Skeletal muscle satellite cell (primary cell): ENCODE data around the gene ANKRD16.
"Not testable (repeated sequence)": the region's sequence is repeated elsewhere in the genome, so short reads cannot be mapped to it uniquely, and the experiment has no call there.

Source experiments
- H3K27me3 ChIP-seq: 2 replicates; pipeline ENCODE4 v1.7.0; 2013; ENCODE audit warnings: low read length; ENCODE audit not compliant: control insufficient read depth, insufficient read depth
- H3K36me3 ChIP-seq: 2 replicates; pipeline ENCODE4 v1.7.0; 2013; ENCODE audit warnings: mild to moderate bottlenecking, control low read depth, low read length; ENCODE audit not compliant: insufficient read depth
- H3K4me1 ChIP-seq: 2 replicates; pipeline ENCODE4 v1.7.0; 2013; ENCODE audit warnings: low read length; ENCODE audit not compliant: control insufficient read depth, insufficient read depth
- H3K4me2 ChIP-seq: 2 replicates; pipeline ENCODE4 v1.7.0; 2013; ENCODE audit warnings: mild to moderate bottlenecking, low read length
- H3K4me3 ChIP-seq: 2 replicates; pipeline ENCODE4 v1.7.0; 2013; ENCODE audit warnings: low read length
- H3K9ac ChIP-seq: 2 replicates; pipeline ENCODE4 v1.7.0; 2013; ENCODE audit warnings: mild to moderate bottlenecking, low read depth, low read length, moderate library complexity
- H3K9me3 ChIP-seq: replicated peaks from 2 replicates; pipeline ENCODE4 v1.7.0; 2013; ENCODE audit warnings: mild to moderate bottlenecking, control low read depth, low read length

The ANKRD16 gene

DNA sequence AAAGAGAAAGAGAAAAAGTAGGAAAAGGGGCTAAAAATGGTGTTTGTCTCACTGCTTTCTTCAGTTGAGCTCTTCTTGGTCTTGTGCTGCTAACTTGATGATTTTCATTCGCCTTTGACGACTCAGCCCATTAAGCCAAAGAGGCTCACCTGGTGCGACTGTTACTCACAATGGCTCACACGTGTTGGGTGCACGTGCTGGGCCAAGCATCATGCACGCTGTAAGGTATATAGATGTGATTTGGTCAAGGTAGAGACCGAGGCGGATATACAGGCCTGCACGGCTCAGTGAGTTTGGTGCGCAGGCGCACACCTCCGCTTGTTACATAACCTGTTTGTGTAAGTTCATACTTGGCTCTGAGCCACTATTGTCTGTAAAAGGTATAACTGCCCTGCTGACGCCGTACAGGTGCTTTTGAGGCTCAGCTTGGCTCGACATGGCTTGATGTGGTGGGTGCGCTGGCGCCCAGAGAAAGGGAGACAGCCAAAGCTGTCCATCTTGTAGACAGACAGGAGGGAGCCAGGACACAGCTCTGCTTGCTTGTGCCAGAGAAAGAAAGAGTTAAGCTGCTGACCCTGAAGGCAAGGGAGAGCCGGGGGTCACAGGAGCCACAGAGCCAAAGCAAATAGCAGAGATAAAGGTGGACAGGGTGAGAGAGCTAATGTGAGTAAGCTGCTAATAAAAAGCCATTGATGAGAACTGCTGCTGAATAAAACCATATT lies 33.6 kb downstream of the ANKRD16 start:
- Histone ChIP-seq H3K4me1 (peaks cover 3% of the 10 kb centered on the region), H3K9ac (no peak overlapping the region), H3K9me3 (no peaks in the 10 kb centered on the region), H3K36me3 (no peaks in the 10 kb centered on the region), H3K4me3 (no peak overlapping the region), H3K27me3 (peaks cover 5% of the 10 kb centered on the region), H3K4me2 (no peak overlapping the region)

DNA sequence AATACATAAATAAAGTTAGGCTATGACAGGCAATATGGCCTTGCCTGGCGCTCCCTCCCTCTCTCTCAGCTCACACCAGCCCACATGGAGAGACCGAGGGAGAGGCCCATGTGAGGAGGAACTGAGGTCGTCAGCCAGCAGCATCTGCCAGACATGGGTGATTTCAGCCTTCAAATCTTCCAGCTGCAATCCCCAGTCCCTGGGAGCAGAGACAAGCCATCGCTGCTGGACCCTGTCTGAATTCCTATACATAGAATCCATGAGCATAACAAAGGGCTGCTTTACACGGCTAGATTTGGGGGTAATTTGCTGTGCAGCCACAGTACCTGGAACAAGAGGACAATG lies 35.6 kb downstream of the ANKRD16 start:
- Histone ChIP-seq H3K9ac (no peak overlapping the region), H3K4me3 (no peak overlapping the region), H3K4me1 (no peaks in the 10 kb centered on the region), H3K4me2 (no peak overlapping the region), H3K36me3 (no peaks in the 10 kb centered on the region), H3K9me3 (no peaks in the 10 kb centered on the region), H3K27me3 (peaks cover 7% of the 10 kb centered on the region)

DNA sequence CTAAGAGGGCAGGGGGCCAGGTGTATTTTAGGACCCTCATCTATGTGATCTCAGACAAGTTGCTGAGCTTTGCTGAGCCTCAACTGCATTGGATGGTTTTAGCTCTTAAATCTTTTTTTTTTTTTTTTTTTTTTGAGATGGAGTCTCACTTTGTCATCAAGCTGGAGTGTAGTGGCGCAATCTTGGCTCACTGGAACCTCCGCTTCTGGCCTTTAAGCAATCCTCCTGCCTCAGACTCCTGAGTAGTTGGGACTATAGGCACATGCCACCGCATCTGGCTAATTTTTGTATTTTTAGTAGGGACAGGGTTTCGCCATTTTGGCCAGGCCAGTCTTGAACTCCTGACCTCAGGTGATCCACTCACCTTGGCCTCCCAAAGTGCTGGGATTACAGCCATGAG lies 43.0 kb downstream of the ANKRD16 start:
- H3K4me1 ChIP-seq, H3K4me2 ChIP-seq, H3K9ac ChIP-seq, H3K9me3 ChIP-seq, H3K36me3 ChIP-seq, H3K4me3 ChIP-seq, H3K27me3 ChIP-seq: not testable (repeated sequence)

DNA sequence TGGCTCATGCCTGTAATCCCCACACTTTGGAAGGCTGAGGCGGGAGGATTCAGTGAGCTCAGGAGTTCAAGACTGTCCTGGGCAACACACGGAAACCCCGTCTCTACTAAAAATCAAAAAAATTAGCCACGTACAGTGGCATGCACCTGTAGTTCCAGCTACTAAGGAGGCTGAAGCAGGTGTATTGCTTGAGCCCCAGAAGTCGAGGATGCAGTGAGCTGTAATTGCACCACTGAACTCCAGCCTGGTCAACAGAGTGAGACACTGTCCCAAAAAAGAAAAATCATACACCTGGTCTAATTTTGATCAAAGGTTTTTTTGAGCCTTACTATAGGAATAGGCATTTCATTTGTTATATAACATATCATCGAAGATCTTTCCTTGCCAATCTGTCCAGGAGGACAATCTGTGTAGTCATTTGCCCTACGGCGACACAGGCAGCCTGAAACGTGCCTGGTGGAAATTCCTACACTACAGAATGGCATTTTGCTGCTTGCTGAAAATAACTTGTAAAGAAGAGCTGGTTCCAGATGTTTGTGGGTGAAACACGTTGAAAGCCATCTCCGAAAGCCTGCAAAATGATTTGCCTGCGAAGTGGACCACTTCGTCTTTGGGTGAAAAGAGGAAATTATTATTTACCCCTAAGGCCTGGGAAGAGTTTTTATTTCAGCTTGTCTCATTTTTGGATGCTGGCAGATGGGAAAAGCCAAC lies 45.2 kb downstream of the ANKRD16 start:
- Histone ChIP-seq H3K36me3 (no peaks in the 10 kb centered on the region), H3K27me3 (peaks cover 6% of the 10 kb centered on the region), H3K4me3 (no peak overlapping the region), H3K4me1 (peaks cover 7% of the 10 kb centered on the region), H3K4me2 (no peak overlapping the region), H3K9me3 (no peaks in the 10 kb centered on the region), H3K9ac (no peak overlapping the region)

DNA sequence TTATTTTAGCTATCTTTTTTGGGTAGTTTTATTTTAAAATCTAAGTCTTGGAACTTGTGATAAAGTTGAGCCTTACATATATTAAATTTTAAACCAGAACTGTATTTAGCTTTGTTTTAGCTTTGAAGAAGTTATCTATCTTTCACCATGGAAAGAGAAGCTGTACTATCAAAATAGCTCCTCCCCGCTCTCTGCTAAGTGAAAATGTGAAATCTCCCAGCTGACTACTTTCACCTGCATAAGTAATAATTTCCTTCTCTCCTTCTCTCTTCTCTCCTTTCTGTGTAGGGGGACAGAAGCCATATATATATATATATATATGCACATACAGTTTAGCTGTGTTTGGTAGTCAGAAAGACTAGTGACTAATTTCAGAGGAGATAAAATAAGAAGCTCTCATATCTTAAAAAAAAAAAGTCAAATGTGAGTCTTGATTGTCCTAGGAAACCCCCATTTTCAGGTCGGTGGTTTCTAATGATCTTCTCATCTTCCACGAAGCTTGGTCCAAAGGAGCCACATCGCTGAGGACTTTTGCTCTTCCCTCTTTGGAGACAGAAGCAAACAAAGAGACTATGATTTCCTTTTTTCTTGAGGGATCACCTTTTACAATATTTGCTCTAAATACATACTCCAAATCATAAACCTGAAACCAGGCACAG lies 45.9 kb downstream of the ANKRD16 start:
- Histone ChIP-seq H3K4me3 (no peak overlapping the region), H3K4me1 (peaks cover 7% of the 10 kb centered on the region), H3K9ac (no peak overlapping the region), H3K36me3 (no peaks in the 10 kb centered on the region), H3K4me2 (no peak overlapping the region), H3K27me3 (peaks cover 3% of the 10 kb centered on the region), H3K9me3 (no peaks in the 10 kb centered on the region)

DNA sequence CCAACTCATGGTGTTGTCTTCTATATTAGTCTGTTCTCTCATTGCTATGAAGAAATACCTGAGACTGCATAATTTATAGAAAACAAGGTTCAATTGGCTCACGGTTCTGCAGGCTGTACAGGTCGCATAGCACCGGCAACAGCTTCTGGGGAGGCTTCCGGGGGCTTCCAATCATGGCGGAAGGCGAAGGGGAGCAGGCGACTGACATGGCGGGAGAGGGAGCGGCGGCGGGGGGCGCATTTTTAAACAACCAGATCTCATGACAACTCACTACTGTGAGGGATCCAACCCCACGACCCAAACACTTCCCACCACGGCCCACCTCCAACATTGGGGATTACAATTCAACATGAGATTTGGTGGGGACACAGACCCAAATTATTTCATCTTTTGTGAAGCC lies 47.7 kb downstream of the ANKRD16 start:
- peaks cover 7% of the 10 kb centered on the region for H3K4me1 ChIP-seq
- no peak overlapping the region for H3K4me2 ChIP-seq
- H3K36me3 ChIP-seq, result no peaks in the 10 kb centered on the region
- H3K9me3 ChIP-seq, result no peaks in the 10 kb centered on the region
- H3K27me3 ChIP-seq, result peaks cover 3% of the 10 kb centered on the region
- no peak overlapping the region for H3K9ac ChIP-seq
- H3K4me3 ChIP-seq, result no peak overlapping the region

DNA sequence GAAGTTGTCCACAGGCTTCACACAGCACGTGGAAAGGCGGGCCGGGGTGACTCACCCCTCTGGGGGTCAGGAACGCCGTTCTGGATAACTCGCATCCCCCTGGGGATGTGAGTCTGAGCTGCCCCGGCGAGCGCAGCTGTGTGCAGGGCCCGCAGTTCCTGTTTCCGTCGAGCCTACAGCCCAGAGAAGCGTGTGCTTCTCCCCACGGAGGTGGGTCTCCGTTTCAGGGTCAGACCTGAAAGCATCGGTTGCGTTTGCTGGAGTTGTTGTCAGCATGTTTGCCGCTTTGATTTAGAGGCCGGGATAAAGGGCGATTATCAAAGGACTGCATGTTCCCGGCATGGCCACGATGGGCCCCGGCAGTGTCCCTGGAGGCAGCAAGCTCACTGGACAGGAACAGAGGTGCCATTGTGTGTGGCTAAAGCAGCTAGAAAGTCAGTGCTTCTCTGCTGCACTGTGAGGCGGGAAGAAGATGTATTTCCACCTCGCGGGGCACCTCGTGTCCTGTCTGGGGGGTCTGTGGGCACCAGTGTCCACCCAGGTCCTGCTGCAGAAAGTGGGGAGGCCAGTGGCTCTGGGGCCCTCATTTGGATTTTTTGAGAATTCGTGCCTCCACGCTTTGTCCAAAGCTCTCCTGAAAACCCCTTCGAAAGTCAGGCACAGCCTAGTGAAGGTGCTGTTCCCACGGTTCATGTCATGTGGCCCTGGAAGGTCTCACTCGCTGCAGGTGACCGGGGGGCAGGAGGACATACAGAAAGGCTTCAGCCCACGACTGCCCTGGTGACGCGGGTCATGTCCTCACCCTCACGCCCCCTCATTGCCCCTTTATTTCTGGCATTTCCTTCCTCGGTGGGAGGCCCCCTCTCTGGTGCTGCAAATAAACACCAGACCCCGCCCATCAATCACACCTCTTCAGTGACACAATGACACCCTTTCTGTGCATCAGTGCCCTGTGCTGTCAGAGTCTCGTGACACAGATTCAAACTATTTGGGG lies 49.1 kb downstream of the ANKRD16 start:
- H3K4me3 ChIP-seq, result no peak overlapping the region
- H3K4me2 ChIP-seq, result peak overlapping the region; percentile 61
- H3K4me1 ChIP-seq, result peaks cover 7% of the 10 kb centered on the region
- no peaks in the 10 kb centered on the region for H3K9me3 ChIP-seq
- H3K36me3 ChIP-seq, result no peaks in the 10 kb centered on the region
- no peak overlapping the region for H3K9ac ChIP-seq
- H3K27me3 ChIP-seq, result peaks cover 3% of the 10 kb centered on the region

DNA sequence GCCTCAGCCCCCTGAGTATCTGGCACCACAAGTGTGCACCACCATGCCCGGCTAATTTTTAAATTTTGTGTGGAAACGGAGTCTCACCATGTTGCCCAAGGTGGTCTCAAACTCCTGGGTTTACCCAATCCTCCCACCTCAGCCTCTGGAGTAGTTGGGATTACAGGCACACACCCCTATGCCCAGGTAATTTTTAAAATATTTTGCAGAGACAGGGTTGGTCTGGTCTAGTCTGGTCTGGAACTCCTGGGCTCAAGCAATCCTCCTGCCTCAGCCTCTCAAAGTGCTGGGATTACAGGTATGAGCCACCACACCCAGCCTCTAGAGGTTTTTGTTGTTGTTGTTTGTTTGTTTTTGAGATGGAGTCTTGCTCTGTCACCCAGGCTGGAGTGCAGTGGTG lies 53.5 kb downstream of the ANKRD16 start:
- not testable (repeated sequence) for H3K4me3 ChIP-seq, H3K27me3 ChIP-seq, H3K4me2 ChIP-seq, H3K9me3 ChIP-seq, H3K36me3 ChIP-seq, H3K9ac ChIP-seq, H3K4me1 ChIP-seq

DNA sequence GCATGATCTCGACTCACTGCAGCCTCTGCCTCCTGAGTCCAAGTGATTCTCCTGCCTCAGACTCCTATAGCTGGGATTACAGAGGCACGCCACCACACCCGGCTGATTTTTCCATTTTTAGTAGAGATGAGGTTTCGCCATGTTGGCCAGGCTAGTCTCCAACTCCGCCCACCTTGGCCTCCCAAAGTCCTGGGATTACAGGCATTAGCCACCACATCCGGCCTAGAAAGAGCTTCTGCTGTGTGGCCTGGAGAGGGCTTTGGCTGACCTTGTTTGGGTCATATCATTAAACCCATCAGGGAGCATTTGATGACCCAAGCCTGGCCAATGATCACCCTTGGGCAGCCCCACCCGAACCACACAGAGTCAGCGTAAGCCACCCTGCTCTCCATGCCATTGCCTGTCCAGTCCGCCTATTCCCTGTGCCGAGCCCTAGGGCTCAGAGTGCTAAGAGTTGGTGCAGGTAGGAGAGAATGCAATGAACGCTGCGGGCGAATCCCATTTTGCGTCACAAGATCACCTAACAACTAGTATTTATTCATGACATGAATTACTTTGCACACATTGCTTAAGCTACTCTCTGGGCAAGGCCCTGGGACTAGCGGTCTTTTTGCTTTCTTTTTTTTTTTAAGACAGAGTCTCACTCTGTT lies 54.1 kb downstream of the ANKRD16 start:
- Histone ChIP-seq H3K4me2 (no peak overlapping the region), H3K9me3 (no peaks in the 10 kb centered on the region), H3K4me3 (no peak overlapping the region), H3K9ac (no peak overlapping the region), H3K27me3 (no peaks in the 10 kb centered on the region), H3K36me3 (no peaks in the 10 kb centered on the region), H3K4me1 (peaks cover 7% of the 10 kb centered on the region)

DNA sequence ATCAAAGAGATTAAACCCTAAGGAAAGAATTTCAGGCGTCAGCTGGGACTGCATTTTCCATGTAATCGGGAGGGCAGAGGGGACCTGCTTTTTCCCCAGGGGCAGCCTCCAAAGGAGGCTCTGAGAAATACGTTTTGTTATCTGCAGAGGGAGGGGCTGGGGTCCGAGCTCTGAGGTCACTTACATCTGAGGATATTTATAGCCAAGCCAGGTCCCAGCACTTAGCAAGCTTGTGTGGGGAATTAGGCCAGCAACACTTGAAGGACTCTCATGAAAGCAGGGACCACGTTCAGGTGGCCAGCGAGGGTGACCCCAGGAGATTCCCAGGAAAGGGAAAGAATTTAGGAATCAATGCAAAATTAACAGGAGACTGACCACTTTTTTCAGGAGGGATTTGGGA lies 55.9 kb downstream of the ANKRD16 start:
- Histone ChIP-seq H3K4me1 (no peaks in the 10 kb centered on the region), H3K4me3 (no peak overlapping the region), H3K4me2 (no peak overlapping the region), H3K36me3 (no peaks in the 10 kb centered on the region), H3K9ac (no peak overlapping the region), H3K9me3 (no peaks in the 10 kb centered on the region), H3K27me3 (no peaks in the 10 kb centered on the region)

DNA sequence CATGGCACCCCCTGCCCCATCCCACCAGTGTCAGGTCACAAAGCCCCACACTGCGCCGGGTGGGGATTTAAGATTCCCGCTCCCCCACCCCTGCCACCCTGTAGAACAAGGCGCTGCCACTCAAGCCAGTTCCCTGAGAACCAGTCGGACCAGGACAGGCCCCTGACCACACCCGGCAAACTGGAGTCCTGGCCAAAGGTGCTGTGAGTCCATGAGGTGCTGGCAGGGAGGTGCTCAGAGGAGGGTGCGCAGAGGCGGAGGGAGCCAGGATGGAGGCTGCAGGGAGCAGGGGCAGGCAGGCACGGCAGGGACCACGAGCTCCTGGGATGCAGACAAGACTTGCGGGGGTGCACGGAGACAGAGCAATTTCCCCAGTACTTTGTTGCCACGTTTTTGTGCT lies 56.7 kb downstream of the ANKRD16 start:
- Histone ChIP-seq H3K36me3 (no peaks in the 10 kb centered on the region), H3K27me3 (no peaks in the 10 kb centered on the region), H3K9me3 (no peaks in the 10 kb centered on the region), H3K4me2 (no peak overlapping the region), H3K4me3 (no peak overlapping the region), H3K9ac (no peak overlapping the region), H3K4me1 (no peaks in the 10 kb centered on the region)
